Sigmoid colon (tissue), 4 donors: ENCODE results near the gene NRXN3.

Experiments used
- CTCF ChIP-seq, 4 experiments: fragments of 450-650 bp in 3 of 4; fragments of 200-600 bp in 1 of 4; IDR thresholded peaks; one replicate each; pipeline ENCODE4 v1.5.1; 2016 to 2019; ENCODE audit warnings: antibody characterized with exemption in 4 of 4, mild to moderate bottlenecking in 3 of 4, moderate library complexity in 2 of 4
- EP300 ChIP-seq, 4 donors: sonication (generic); formaldehyde crosslinking; IDR thresholded peaks; one replicate each; pipeline ENCODE4 v1.6.1; 2017; ENCODE audit warnings: antibody characterized with exemption in 4 of 4
- POLR2A ChIP-seq, 2 donors: fragments of 450-650 bp; IDR thresholded peaks; one replicate each; pipeline ENCODE4 v1.6.1; 2016; ENCODE audit warnings: antibody characterized with exemption in 2 of 2, mild to moderate bottlenecking in 2 of 2, moderate library complexity in 2 of 2
- POLR2AphosphoS5 ChIP-seq, 4 donors: sonication (generic); formaldehyde crosslinking; IDR thresholded peaks; one replicate each; pipeline ENCODE4 v1.6.1; 2017; ENCODE audit warnings: antibody characterized with exemption in 4 of 4

- TF ChIP-seq CTCF (IDR thresholded peaks at IDR 0.05) (no peak), POLR2A (IDR thresholded peaks at IDR 0.05) (no peak), POLR2AphosphoS5 (IDR thresholded peaks at IDR 0.05) (no peak), EP300 (IDR thresholded peaks at IDR 0.05) (no peak)
Measured at GRCh38 chr14:78240567-78240966, 70.4 kb downstream of the NRXN3 start.
